ENCODE results near the gene SLC1A5.

Gene SLC1A5

DNA sequence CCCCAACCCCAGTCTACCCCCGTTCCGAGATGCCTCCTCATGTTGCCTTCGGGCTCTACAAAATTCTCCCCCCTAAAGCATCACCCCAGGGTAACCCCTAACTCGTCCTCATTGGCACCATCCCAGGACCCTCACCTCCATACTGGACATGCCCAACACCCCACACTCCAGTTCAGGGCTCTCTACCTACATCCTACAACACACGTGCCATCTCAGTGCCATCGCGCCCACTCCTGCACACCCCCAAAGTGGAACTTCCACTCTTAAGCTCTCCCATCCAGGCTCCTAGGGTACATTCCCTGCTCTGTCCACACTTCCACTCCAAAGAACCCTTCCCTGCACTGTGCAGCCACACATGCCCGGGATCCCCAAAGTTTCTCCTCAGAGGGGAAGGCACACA, 43.4 kb downstream of the SLC1A5 start:
- TF ChIP-seq, protein P1, sequence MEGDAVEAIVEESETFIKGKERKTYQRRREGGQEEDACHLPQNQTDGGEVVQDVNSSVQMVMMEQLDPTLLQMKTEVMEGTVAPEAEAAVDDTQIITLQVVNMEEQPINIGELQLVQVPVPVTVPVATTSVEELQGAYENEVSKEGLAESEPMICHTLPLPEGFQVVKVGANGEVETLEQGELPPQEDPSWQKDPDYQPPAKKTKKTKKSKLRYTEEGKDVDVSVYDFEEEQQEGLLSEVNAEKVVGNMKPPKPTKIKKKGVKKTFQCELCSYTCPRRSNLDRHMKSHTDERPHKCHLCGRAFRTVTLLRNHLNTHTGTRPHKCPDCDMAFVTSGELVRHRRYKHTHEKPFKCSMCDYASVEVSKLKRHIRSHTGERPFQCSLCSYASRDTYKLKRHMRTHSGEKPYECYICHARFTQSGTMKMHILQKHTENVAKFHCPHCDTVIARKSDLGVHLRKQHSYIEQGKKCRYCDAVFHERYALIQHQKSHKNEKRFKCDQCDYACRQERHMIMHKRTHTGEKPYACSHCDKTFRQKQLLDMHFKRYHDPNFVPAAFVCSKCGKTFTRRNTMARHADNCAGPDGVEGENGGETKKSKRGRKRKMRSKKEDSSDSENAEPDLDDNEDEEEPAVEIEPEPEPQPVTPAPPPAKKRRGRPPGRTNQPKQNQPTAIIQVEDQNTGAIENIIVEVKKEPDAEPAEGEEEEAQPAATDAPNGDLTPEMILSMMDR (IDR thresholded peaks at IDR 0.05; ENCODE audit: low read depth, low read length): no peak
- H3K4me3 ChIP-seq (ENCODE audit: low read depth, low read length): peak overlapping the region; percentile 92

- H3K4me3 ChIP-seq (ENCODE audit: low read depth, low read length): no peak overlapping the region; the same call in 1 of the 2 replicates
- TF ChIP-seq, protein P1 (IDR thresholded peaks at IDR 0.05; ENCODE audit: low read depth, low read length): no peak
Observed at GRCh38 chr19:46744005-46744691, 44.2 kb downstream of the SLC1A5 start.

DNA sequence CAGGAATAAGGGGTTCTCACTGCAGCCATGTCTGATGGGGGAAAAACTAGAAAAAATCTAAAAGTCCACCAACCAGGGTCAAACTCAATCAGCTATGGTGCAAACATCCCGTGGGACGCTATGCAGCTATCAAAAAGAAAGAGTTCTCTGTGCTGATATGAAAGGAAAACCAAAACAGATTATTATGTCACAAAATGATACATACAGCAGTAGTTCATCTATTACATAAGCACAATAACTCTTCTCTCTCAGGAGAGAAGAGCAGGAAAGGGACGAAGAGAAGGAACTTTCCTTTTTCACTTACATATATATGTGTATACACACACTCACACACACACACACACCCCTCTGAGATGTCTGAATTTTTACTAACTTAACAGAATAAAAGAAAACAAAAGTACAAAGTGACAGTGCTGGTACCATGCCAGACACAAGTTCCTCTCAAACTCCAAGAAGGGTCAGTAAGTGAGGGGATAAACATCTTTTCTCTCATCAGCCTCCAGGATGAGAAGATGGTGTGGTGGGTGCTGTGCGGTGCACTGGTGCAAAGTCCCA, 45.4 kb downstream of the SLC1A5 start:
- TF ChIP-seq, protein P1 (IDR thresholded peaks at IDR 0.05; ENCODE audit: low read depth, low read length): no peak
- H3K4me3 ChIP-seq (ENCODE audit: low read depth, low read length): no peak overlapping the region

DNA sequence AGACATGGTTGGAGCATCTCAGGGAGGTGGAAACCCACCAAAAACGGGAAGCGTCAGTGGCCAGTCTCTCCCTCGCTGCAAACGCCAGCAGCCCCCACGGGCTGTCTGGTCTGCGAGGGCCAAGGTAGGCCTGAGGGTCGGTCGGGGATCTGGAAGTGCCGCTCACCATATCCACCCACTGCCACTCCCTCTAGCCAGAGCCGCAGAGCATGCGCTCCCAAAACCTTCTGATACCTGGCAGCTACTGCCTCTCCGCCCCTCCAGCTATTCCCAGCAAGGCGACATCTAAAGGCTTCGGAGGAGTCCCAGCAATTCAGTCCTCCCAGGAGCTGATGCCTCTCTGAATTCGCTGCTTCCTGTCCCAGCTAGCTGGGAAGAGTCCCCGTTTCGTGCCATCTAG, 46.9 kb downstream of the SLC1A5 start:
- TF ChIP-seq, protein P1 (IDR thresholded peaks at IDR 0.05; ENCODE audit: low read depth, low read length): no peak
- no peak overlapping the region for H3K4me3 ChIP-seq (ENCODE audit: low read depth, low read length)

- TF ChIP-seq, protein P1 (IDR thresholded peaks at IDR 0.05; ENCODE audit: low read depth, low read length): no peak
Observed at GRCh38 chr19:46739290-46739771, 49.1 kb downstream of the SLC1A5 start.

DNA sequence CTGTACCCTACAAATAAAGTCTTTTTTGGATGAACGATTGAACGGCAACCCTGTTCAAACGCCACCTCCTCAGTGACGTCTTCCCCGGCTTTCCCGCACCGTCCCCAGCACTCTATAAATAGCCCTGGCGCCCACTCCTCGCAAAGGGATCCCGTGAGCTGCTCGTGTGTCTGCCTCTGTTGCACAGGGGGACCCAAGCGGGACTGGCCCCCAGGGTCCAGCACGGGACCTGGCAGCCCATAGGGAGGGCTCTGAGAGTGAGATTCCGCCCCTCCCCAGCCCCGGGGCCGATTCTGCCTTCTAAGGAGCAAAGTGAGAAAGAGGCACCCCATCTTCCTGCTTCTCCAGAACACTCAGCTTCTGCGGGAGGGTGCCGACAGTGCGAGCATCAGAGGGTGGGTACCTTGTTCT, 50.6 kb downstream of the SLC1A5 start:
- TF ChIP-seq, protein P1 (IDR thresholded peaks at IDR 0.05; ENCODE audit: low read depth, low read length): no peak
- no peak overlapping the region for H3K4me3 ChIP-seq (ENCODE audit: low read depth, low read length)

More at GRCh38 chr19:46739290-46739771, 49.1 kb downstream of the SLC1A5 start:
- H3K4me3 ChIP-seq (ENCODE audit: low read depth, low read length): no peak overlapping the region

- TF ChIP-seq, protein P1 (IDR thresholded peaks at IDR 0.05; ENCODE audit: low read depth, low read length): no peak
- no peak overlapping the region for H3K4me3 ChIP-seq (ENCODE audit: low read depth, low read length)
Observed at GRCh38 chr19:46737298-46737654, 51.1 kb downstream of the SLC1A5 start.
